ENCODE results near the gene MLC1.

GRCh38 chr22:50074056-50074455 is 11.2 kb downstream of the MLC1 start:
- TF ChIP-seq POLR2A (IDR thresholded peaks at IDR 0.05; ENCODE audit: low read length) (no peak), GATA1 (IDR thresholded peaks at IDR 0.05; ENCODE audit: low read depth, low read length) (no peak)

All from erythroblast (primary cell).